HCT116 (cell line): ENCODE data around the gene GOLIM4. TPM values are rescaled to one million over a fixed set of nuclear protein-coding genes. Genes with fewer than 3 reads are reported as not detected.

Experiments used
- ATAC-seq: fragments of 200-7000 bp; cut with Tn5 transposase; 2 replicates; pipeline ENCODE4 v1.9.1; 2020; ENCODE audit warnings: mild to moderate bottlenecking, moderate library complexity
- BruUV-seq: library from RNA; stranded (reverse); fragments of 400-500 nt; replicated peaks from 2 replicates; lab custom pipeline; 2021; lab: Mats Ljungman, UMichigan
- CTCF ChIA-PET: fragments of 300-600 bp; sonication (Branson Sonifier 250); formaldehyde crosslinking; loops from one replicate; lab custom pipeline; 2021; ENCODE audit warnings: antibody characterized with exemption; lab: Charles Lee
- POLR2A ChIA-PET: fragments of 300-600, 350-600 bp; sonication (Branson Sonifier 250); formaldehyde crosslinking; loops from one replicate; lab custom pipeline; 2021; ENCODE audit warnings: antibody characterized with exemption; lab: Charles Lee
- RAD21 ChIA-PET, 2 experiments: fragments of 300-600 bp; sonication (Branson Sonifier 250); formaldehyde crosslinking; loops; one replicate each; lab custom pipeline; 2023; ENCODE audit warnings: low total read pairs in 2 of 2; ENCODE audit not compliant: uncharacterized antibody in 2 of 2, unreplicated experiment in 2 of 2, low non-redundant PET in 1 of 2; lab: Charles Lee
- DNase-seq: peaks from one replicate; pipeline ENCODE4 v3.0.0-alpha.2; 2010; ENCODE audit warnings: low read depth, low spot score
- H2AFZ ChIP-seq: fragments of 200-600 bp; shearing (Covaris generic), sonication (generic); 2 replicates; pipeline ENCODE4 v1.6.1; 2017; ENCODE audit warnings: low read depth, mixed run types, mixed read lengths, antibody characterized with exemption, low read length; ENCODE audit not compliant: poor library complexity, severe bottlenecking
- H3K27ac ChIP-seq: 2 replicates; pipeline ENCODE4 v1.5.1; 2012; ENCODE audit warnings: low read depth, low read length
- H3K27me3 ChIP-seq: fragments of 200-600 bp; sonication (generic); 2 replicates; pipeline ENCODE4 v1.6.1; 2016; ENCODE audit warnings: mixed run types, low read length, mixed read lengths; ENCODE audit not compliant: insufficient read depth
- H3K36me3 ChIP-seq, 2 experiments: fragments of 200-500 bp in 1 of 2; fragments of 200-600 bp in 1 of 2; sonication (Bioruptor generic) in 1 of 2; sonication (generic) in 1 of 2; 2 replicates each; pipeline versions ENCODE4 v1.5.1 to v1.6.1; 2014 to 2016; ENCODE audit warnings: low read length in 2 of 2, inconsistent platforms in 1 of 2, mixed read lengths in 1 of 2, mixed run types in 1 of 2; ENCODE audit not compliant: insufficient read depth in 2 of 2, control insufficient read depth in 1 of 2
- H3K4me1 ChIP-seq, 2 experiments: fragments of 200-600 bp in 1 of 2; sonication (generic) in 1 of 2; 2 replicates each; pipeline versions ENCODE4 v1.5.1 to v1.6.1; 2012 to 2017; ENCODE audit warnings: low read length in 2 of 2, inconsistent platforms in 1 of 2, mild to moderate bottlenecking in 1 of 2, mixed read lengths in 1 of 2, mixed run types in 1 of 2, moderate library complexity in 1 of 2; ENCODE audit not compliant: insufficient read depth in 2 of 2, control insufficient read depth in 1 of 2
- H3K4me2 ChIP-seq: fragments of 200-600 bp; sonication (generic); 2 replicates; pipeline ENCODE4 v1.6.1; 2017; ENCODE audit warnings: mixed run types, low read length, mixed read lengths
- H3K4me3 ChIP-seq, 2 experiments: fragments of 200-600 bp in 1 of 2; sonication (generic) in 1 of 2; replicated peaks in 1 of 2; 2 replicates each; pipeline ENCODE4 v1.5.1; 2011 to 2016; ENCODE audit warnings: low read length in 2 of 2, control low read depth in 1 of 2, low read depth in 1 of 2, mild to moderate bottlenecking in 1 of 2, mixed read lengths in 1 of 2, mixed run types in 1 of 2
- H3K79me2 ChIP-seq: fragments of 200-600 bp; sonication (generic); 2 replicates; pipeline ENCODE4 v1.6.1; 2017; ENCODE audit warnings: mild to moderate bottlenecking, mixed run types, low read length, moderate library complexity, mixed read lengths; ENCODE audit not compliant: insufficient read depth
- H3K9ac ChIP-seq: fragments of 200-600 bp; sonication (generic); 2 replicates; pipeline ENCODE4 v1.6.1; 2016; ENCODE audit warnings: low read length, mixed read lengths
- H3K9me2 ChIP-seq: fragments of 200-600 bp; sonication (generic), shearing (Covaris generic); 2 replicates; pipeline ENCODE4 v1.6.1; 2017; ENCODE audit warnings: mixed run types, mild to moderate bottlenecking, moderate library complexity; ENCODE audit not compliant: insufficient read depth
- H3K9me3 ChIP-seq, 2 experiments: fragments of 200-500 bp in 1 of 2; fragments of 200-600 bp in 1 of 2; sonication (Bioruptor generic) in 1 of 2; sonication (generic) in 1 of 2; 2 replicates each; pipeline ENCODE4 v1.6.1; 2014 to 2017; ENCODE audit warnings: low read length in 2 of 2, mixed read lengths in 2 of 2, inconsistent platforms in 1 of 2, low read depth in 1 of 2, mild to moderate bottlenecking in 1 of 2, mixed run types in 1 of 2, moderate library complexity in 1 of 2; ENCODE audit not compliant: control insufficient read depth in 1 of 2, insufficient read depth in 1 of 2
- H4K20me1 ChIP-seq: fragments of 200-600 bp; sonication (generic), shearing (Covaris generic); 2 replicates; pipeline ENCODE4 v1.6.1; 2017; ENCODE audit warnings: mixed run types, mild to moderate bottlenecking, moderate library complexity; ENCODE audit not compliant: insufficient read depth
- ATF3 ChIP-seq: IDR thresholded peaks from 2 replicates; pipeline ENCODE4 v1.6.1; 2012
- CBX3 ChIP-seq: IDR thresholded peaks from 2 replicates; pipeline ENCODE4 v1.6.1; 2012; ENCODE audit warnings: low read depth
- CEBPB ChIP-seq: IDR thresholded peaks from 2 replicates; pipeline ENCODE4 v1.6.1; 2012; ENCODE audit warnings: low read depth
- EGR1 ChIP-seq: IDR thresholded peaks from 2 replicates; pipeline ENCODE4 v1.6.1; 2012; ENCODE audit warnings: low read depth
- ELF1 ChIP-seq: IDR thresholded peaks from 2 replicates; pipeline ENCODE4 v1.6.1; 2012; ENCODE audit warnings: low read depth, borderline replicate concordance
- EZH2phosphoT487 ChIP-seq: fragments of 200-600 bp; IDR thresholded peaks from 2 replicates; pipeline ENCODE4 v1.6.1; 2018; ENCODE audit warnings: antibody characterized with exemption, borderline replicate concordance
- FOSL1 ChIP-seq: IDR thresholded peaks from 2 replicates; pipeline ENCODE4 v1.6.1; 2012; ENCODE audit warnings: low read depth
- JUND ChIP-seq: IDR thresholded peaks from 2 replicates; pipeline ENCODE4 v1.6.1; 2012
- MAX ChIP-seq: IDR thresholded peaks from 2 replicates; pipeline ENCODE4 v1.6.1; 2012
- POLR2A ChIP-seq: IDR thresholded peaks from 2 replicates; pipeline ENCODE4 v1.7.0; 2011; ENCODE audit warnings: borderline replicate concordance; ENCODE audit not compliant: insufficient read depth, insufficient read length; ENCODE audit errors: extremely low read depth
- REST ChIP-seq: IDR thresholded peaks from 2 replicates; pipeline ENCODE4 v1.6.1; 2012; ENCODE audit warnings: low read depth
- SIN3A ChIP-seq: IDR thresholded peaks from 2 replicates; pipeline ENCODE4 v1.6.1; 2012; ENCODE audit warnings: low read depth
- SP1 ChIP-seq: IDR thresholded peaks from 2 replicates; pipeline ENCODE4 v1.6.1; 2012; ENCODE audit warnings: low read depth
- TCF7L2 ChIP-seq: IDR thresholded peaks from 2 replicates; pipeline ENCODE4 v1.7.0; 2011; ENCODE audit warnings: borderline replicate concordance, inconsistent platforms; ENCODE audit not compliant: insufficient read depth, insufficient read length; ENCODE audit errors: extremely low read depth
- YY1 ChIP-seq: IDR thresholded peaks from 2 replicates; pipeline ENCODE4 v1.6.1; 2011; ENCODE audit warnings: low read length, low read depth, moderate library complexity, mild to moderate bottlenecking; ENCODE audit not compliant: insufficient replicate concordance; ENCODE audit errors: extremely low read depth
- ZNF274 ChIP-seq: fragments of 200-500 bp; sonication (Bioruptor generic); IDR thresholded peaks from 2 replicates; pipeline ENCODE4 v1.6.1; 2014; ENCODE audit warnings: mild to moderate bottlenecking, low read depth, low read length, inconsistent platforms
- intact Hi-C: fragments of 100-400 bp; cut with micrococcal nuclease; formaldehyde crosslinking; loops from 2 replicates; pipeline ENCODE4 v1.10.0; 2022
- total RNA-seq: library from RNA; stranded (reverse); gene quantifications from one replicate; pipeline ENCODE4 v1.2.1, GENCODE V29; 2021; ENCODE audit not compliant: unreplicated experiment

Gene GOLIM4
- total RNA-seq, 1 experiment from 2014 or later: 10.6 TPM

DNA sequence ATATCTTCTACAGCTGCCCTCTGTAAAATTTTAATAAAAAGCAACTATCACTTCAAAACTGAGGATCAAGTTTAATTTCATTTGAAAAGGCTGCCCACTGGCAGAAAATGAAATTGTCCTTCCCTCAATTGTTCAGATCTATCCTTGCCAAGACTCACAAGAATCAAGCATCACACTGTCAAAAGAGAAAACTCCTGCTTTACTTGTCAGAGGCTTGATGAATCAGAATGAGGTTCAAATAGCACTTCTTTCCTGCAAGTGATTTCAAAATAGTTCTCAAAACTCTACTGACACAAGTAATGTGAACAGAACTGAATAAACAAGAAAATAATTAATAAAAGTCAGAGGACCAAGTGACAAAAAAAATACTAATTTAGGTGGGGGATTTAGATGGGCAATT is 70.6 kb downstream of the GOLIM4 start:
- RAD21 ChIA-PET: no interaction called here

More for the DNA sequence above, 70.6 kb downstream of the GOLIM4 start:
- peaks cover 15 to 22% of the 10 kb centered on the region in 2 experiments for H3K4me1 ChIP-seq
- H3K36me3 ChIP-seq: no peaks in the 10 kb centered on the region; a peak in 1 of 4 replicates
- BruUV-seq: no TSS peak
- peak overlapping the region; percentile 57 for H3K4me2 ChIP-seq
- no peaks in the 10 kb centered on the region for H3K9me3 ChIP-seq
- DNase-seq: no peak
- H4K20me1 ChIP-seq: no peaks in the 10 kb centered on the region
- no peaks in the 10 kb centered on the region for H3K9me2 ChIP-seq
- H3K27ac ChIP-seq: peak overlapping the region; percentile 63
- POLR2A ChIA-PET: no interaction called here
- no peak for TF ChIP-seq YY1
- no peak for TF ChIP-seq ELF1
- no peak for TF ChIP-seq CEBPB
- no peak for TF ChIP-seq SIN3A
- TF ChIP-seq EGR1: no peak
- no peak for TF ChIP-seq SP1
- TF ChIP-seq ZNF274: no peak
- TF ChIP-seq JUND: no peak
- TF ChIP-seq FOSL1: no peak
- no peak for TF ChIP-seq ATF3
- TF ChIP-seq POLR2A: no peak
- TF ChIP-seq REST: no peak
- no peak for TF ChIP-seq EZH2phosphoT487
- no peak for TF ChIP-seq CBX3
- no peak for TF ChIP-seq TCF7L2
- TF ChIP-seq MAX: no peak
- no peak overlapping the region for H3K9ac ChIP-seq
- CTCF ChIA-PET: interaction anchor here (1.4 kb wide), 1 partner anchor 15 kb away, joined by 3 read pairs; no protein-coding TSS in a partner anchor
- no peak overlapping the region for H3K4me3 ChIP-seq
- no peaks in the 10 kb centered on the region for H3K79me2 ChIP-seq
- no peak overlapping the region for H2AFZ ChIP-seq
- intact Hi-C loops: no loop called here
- H3K27me3 ChIP-seq: no peaks in the 10 kb centered on the region
- no peak for ATAC-seq
